Stomach (tissue), 9 donors: ENCODE data around the gene RPTOR. TPM values are rescaled to one million over a fixed set of nuclear protein-coding genes. Genes with fewer than 3 reads are reported as not detected.

ENCODE experiments used
- DNase-seq, 2 donors: peaks; one replicate each; pipeline versions ENCODE4 v3.0.0 to v3.0.0-alpha.2; 2013 to 2019
- H3K27ac ChIP-seq, 5 donors: fragments of 200-600 bp in 4 of 5; sonication (generic) in 4 of 5; one replicate each; pipeline ENCODE4 v1.5.1; 2013 to 2019; ENCODE audit warnings: mild to moderate bottlenecking in 1 of 5, moderate library complexity in 1 of 5
- H3K27me3 ChIP-seq, 3 donors: fragments of 200-600 bp; sonication (generic); one replicate each; pipeline ENCODE4 v1.5.1; 2017 to 2019; ENCODE audit warnings: mixed run types in 1 of 3
- H3K36me3 ChIP-seq, 4 donors: fragments of 200-600 bp; sonication (generic); 1 replicate in 3 of 4; 2 replicates in 1 of 4; pipeline ENCODE4 v1.5.1; 2016 to 2019
- H3K4me1 ChIP-seq, 4 donors: fragments of 200-600 bp; sonication (generic); one replicate each; pipeline ENCODE4 v1.5.1; 2016 to 2019
- H3K4me3 ChIP-seq, 4 donors: fragments of 200-600 bp; sonication (generic) in 3 of 4; one replicate each; pipeline ENCODE4 v1.5.1; 2016 to 2019; ENCODE audit warnings: mild to moderate bottlenecking in 1 of 4
- H3K9me3 ChIP-seq, 4 donors: fragments of 200-600 bp; sonication (generic); one replicate each; pipeline ENCODE4 v1.5.1; 2016 to 2019
- EP300 ChIP-seq: sonication (generic); formaldehyde crosslinking; IDR thresholded peaks from one replicate; pipeline ENCODE4 v1.6.1; 2017; ENCODE audit warnings: antibody characterized with exemption
- POLR2A ChIP-seq, 4 donors: fragments of 450-650 bp; IDR thresholded peaks; one replicate each; pipeline ENCODE4 v1.6.1; 2016; ENCODE audit warnings: antibody characterized with exemption in 4 of 4, control low read depth in 2 of 4, mild to moderate bottlenecking in 1 of 4, moderate library complexity in 1 of 4
- POLR2AphosphoS5 ChIP-seq, 3 donors: sonication (generic); formaldehyde crosslinking; IDR thresholded peaks; one replicate each; pipeline ENCODE4 v1.6.1; 2016; ENCODE audit warnings: antibody characterized with exemption in 3 of 3
- WGBS, 5 donors: extraction: QIAGEN DNeasy Blood & Tissue Kit in 3 of 5; methylation state at CpG; one replicate each; pipeline versions ENCODE4 v1.1.5 to v1.1.7; 2013 to 2018; 5-methylcytosine and 5-hydroxymethylcytosine counted together
- intact Hi-C: fragments of 100-400 bp; cut with DNase I; formaldehyde crosslinking; loops from one replicate; pipeline ENCODE4 v1.15.1; 2023; ENCODE audit warnings: low total_unique reads
- polyA plus RNA-seq, 3 donors: library from polyadenylated mRNA; stranded (reverse); fragments of 200-250 nt; gene quantifications; one replicate each; pipeline ENCODE4 v1.2.3, GENCODE V29; 2013
- total RNA-seq, 5 donors: library from RNA; depleted of rRNA; stranded (reverse); fragments of >200 nt; gene quantifications; one replicate each; pipeline versions ENCODE4 v1.1.0 to v1.2.3, GENCODE V29; 2014 to 2016
- TF ChIP-seq, protein P1 (sequence below), 7 experiments: fragments of 450-650 bp in 4 of 7; fragments of 200-600 bp in 3 of 7; sonication (generic) in 3 of 7; IDR thresholded peaks; one replicate each; pipeline ENCODE4 v1.5.1; 2016 to 2019; ENCODE audit warnings: antibody characterized with exemption in 7 of 7, control low read depth in 2 of 7, mild to moderate bottlenecking in 1 of 7
- donor health status: healthy with polysubstance abuse.
- donor health status: Bipolar disorder and iron deficiency.
- donor health status: healthy.

Gene RPTOR
- total and polyA plus RNA-seq, 8 donors, result 3.8 to 103 (median 19.3) TPM

DNA sequence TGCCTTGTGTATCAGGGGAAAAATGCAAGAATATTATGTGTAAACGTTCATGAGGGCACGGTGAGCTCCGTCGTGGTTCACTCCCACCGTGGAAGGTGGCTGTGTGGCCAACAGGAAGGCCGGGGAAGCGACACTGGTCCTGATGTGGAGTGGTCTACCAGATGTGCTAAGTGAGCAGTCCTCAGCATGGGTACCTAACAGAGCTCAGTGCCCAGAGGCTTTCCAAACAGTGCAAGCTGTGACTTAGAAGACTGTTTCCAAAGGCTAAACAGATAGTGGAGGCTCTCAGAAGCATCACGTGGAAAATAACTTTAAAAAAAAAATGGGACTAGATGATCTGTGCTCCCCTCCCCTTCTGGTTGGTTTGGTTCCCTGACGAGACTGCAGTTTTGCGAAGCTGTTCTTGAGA, 247.7 kb downstream of the RPTOR start:
- Histone ChIP-seq H3K27ac (peak overlapping the region; percentile 54 to 82 (median 69)), H3K9me3 (no peaks in the 10 kb centered on the region), H3K27me3 (no peaks in the 10 kb centered on the region), H3K4me3 (no peak overlapping the region), H3K36me3 (no peaks in the 10 kb centered on the region), H3K4me1 (peaks cover 17 to 67% (median 31%) of the 10 kb centered on the region in 4 donors)
- TF ChIP-seq, protein P1, sequence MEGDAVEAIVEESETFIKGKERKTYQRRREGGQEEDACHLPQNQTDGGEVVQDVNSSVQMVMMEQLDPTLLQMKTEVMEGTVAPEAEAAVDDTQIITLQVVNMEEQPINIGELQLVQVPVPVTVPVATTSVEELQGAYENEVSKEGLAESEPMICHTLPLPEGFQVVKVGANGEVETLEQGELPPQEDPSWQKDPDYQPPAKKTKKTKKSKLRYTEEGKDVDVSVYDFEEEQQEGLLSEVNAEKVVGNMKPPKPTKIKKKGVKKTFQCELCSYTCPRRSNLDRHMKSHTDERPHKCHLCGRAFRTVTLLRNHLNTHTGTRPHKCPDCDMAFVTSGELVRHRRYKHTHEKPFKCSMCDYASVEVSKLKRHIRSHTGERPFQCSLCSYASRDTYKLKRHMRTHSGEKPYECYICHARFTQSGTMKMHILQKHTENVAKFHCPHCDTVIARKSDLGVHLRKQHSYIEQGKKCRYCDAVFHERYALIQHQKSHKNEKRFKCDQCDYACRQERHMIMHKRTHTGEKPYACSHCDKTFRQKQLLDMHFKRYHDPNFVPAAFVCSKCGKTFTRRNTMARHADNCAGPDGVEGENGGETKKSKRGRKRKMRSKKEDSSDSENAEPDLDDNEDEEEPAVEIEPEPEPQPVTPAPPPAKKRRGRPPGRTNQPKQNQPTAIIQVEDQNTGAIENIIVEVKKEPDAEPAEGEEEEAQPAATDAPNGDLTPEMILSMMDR (IDR thresholded peaks at IDR 0.05), result no peak
- no peak for TF ChIP-seq POLR2AphosphoS5 (IDR thresholded peaks at IDR 0.05)
- no peak for TF ChIP-seq POLR2A (IDR thresholded peaks at IDR 0.05)
- no peak for TF ChIP-seq EP300
- 61 to 78% (median 73%) methylated on average over 10 of the region's 10 CpGs for WGBS, 5 donors
- DNase-seq, result no peak
- intact Hi-C loops, result no loop called here

DNA sequence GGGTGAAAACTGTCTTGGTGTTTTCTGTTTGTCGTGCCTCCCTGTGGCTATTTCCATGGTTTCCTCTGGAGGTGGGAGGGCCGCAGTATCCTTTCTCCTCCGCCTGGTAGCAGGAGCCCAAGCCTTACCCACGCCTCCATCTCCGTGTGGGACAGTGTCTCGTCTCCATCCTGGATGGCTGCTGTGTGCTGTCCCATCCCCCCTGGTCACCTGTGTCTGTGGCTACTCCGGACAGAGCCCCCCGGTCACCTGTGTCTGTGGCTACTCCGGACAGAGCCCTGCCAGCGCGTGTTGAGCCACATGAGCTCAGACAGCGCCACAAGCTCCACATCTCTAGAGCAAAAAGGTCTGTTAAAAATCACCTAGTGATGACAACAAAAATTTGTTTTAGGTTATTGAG, 248.8 kb downstream of the RPTOR start:
- Histone ChIP-seq H3K27me3 (no peaks in the 10 kb centered on the region), H3K27ac (peak overlapping the region in 4 of 5 donors; percentile 11 to 64 (median 42)), H3K4me1 (peaks cover 17 to 67% (median 31%) of the 10 kb centered on the region in 4 donors), H3K4me3 (no peak overlapping the region), H3K36me3 (no peaks in the 10 kb centered on the region), H3K9me3 (no peaks in the 10 kb centered on the region)
- TF ChIP-seq POLR2A (IDR thresholded peaks at IDR 0.05) (no peak), EP300 (no peak), POLR2AphosphoS5 (IDR thresholded peaks at IDR 0.05) (no peak)
- TF ChIP-seq, protein P1 (IDR thresholded peaks at IDR 0.05), result no peak
- DNase-seq, result no peak
- WGBS, 5 donors, result 91 to 97% (median 94%) methylated on average over 12 of the region's 12 CpGs
- intact Hi-C loops, result no loop called here

DNA sequence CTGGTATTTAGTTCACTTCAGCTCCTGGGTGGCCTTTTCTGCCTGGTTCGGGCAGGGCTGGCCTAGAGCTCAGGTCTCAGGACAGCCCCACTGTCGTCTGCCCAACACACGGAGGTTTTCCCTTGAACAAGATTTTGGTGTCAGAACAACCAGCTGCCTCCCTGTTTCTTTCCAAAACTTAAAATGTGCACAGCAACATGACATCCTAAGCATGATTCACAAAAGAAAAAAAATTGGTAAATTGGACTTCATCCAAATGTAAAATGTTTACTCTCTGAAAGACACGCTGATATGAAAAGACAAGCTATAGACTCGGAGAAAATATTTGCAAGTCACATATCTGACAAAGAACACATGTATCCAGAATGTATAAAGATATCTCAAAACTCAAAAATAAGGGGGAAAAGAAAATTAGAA, 249.2 kb downstream of the RPTOR start:
- TF ChIP-seq, protein P1 (IDR thresholded peaks at IDR 0.05), result no peak
- TF ChIP-seq EP300, result no peak
- no peak for TF ChIP-seq POLR2A (IDR thresholded peaks at IDR 0.05)
- TF ChIP-seq POLR2AphosphoS5 (IDR thresholded peaks at IDR 0.05), result no peak
- Histone ChIP-seq H3K9me3 (no peaks in the 10 kb centered on the region), H3K4me3 (no peak overlapping the region), H3K36me3 (no peaks in the 10 kb centered on the region), H3K27ac (peak overlapping the region in 4 of 5 donors; percentile 11 to 64 (median 42)), H3K27me3 (no peaks in the 10 kb centered on the region), H3K4me1 (peaks cover 17 to 64% (median 31%) of the 10 kb centered on the region in 4 donors)
- DNase-seq, result no peak
- WGBS, 5 donors, result 45 to 50% (median 48%) methylated on average over 5 of the region's 5 CpGs
- intact Hi-C loops, result no loop called here

DNA sequence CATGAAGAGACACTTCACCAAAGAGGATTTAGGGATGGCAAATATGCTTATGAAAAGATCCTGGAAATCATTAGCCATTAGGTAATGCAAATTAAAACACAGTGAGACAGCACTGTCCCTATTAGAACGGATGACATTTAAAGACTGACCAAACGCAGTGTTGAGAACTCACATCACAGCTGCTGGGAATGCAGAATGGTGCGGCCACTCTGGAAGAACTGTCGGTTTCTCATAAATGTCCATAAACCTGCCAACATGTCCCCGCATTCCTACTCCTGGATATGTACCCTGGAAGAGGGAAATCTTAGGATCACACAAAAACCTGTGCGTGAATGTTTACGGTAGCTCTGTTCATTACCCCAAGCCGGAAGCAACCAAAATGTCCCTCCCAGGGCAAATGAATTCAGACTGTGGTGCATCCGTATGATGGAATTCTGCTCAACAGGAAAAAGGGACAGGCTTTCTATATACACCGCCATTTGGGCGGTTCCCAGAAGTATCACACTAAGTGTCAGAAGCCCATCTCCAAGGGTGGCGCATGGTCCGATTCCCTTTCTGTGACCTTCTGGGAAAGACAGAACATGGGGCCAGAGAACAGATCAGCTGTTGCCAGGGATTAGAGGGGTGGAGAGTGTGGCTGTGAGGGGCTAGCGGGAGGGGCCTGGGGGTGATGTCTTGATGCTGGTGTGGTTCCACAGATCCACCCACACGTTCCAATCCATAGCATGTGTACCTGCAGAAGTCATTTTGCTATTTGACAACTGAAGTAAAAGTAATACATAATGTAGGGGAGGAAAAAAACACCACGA, 249.8 kb downstream of the RPTOR start:
- Histone ChIP-seq H3K4me1 (peaks cover 13 to 58% (median 31%) of the 10 kb centered on the region in 4 donors), H3K27me3 (no peaks in the 10 kb centered on the region), H3K4me3 (no peak overlapping the region), H3K27ac (peak overlapping the region in 3 of 5 donors; percentile 2 to 44 (median 41)), H3K36me3 (peaks cover 0 to 2% (median 0%) of the 10 kb centered on the region in 4 donors), H3K9me3 (no peaks in the 10 kb centered on the region)
- 85 to 89% (median 87%) methylated on average over 16 of the region's 16 CpGs for WGBS, 5 donors
- intact Hi-C loops, result no loop called here
- no peak for TF ChIP-seq POLR2AphosphoS5 (IDR thresholded peaks at IDR 0.05)
- no peak for DNase-seq
